GM12891 (cell line): Measurements from ENCODE around the gene MAST2.

Source experiments
- POLR2A ChIP-seq: IDR thresholded peaks from 2 replicates; pipeline ENCODE4 v1.6.1; 2011; ENCODE audit warnings: low read depth, low read length, control low read depth
- POLR2AphosphoS5 ChIP-seq: IDR thresholded peaks from 2 replicates; pipeline ENCODE4 v1.6.1; 2011; ENCODE audit warnings: low read depth, low read length, control low read depth
- POU2F2 ChIP-seq: IDR thresholded peaks from 2 replicates; pipeline ENCODE4 v1.6.1; 2011; ENCODE audit warnings: low read depth, mild to moderate bottlenecking, control low read depth, low read length, moderate library complexity
- SPI1 ChIP-seq: IDR thresholded peaks from 2 replicates; pipeline ENCODE4 v1.6.1; 2011; ENCODE audit warnings: low read depth, low read length, control low read depth
- TAF1 ChIP-seq: IDR thresholded peaks from 2 replicates; pipeline ENCODE4 v1.6.1; 2011; ENCODE audit warnings: low read depth, low read length, control low read depth

GRCh38 chr1:45890078-45890477, 86.7 kb downstream of the MAST2 start:
- TF ChIP-seq TAF1: no peak
- no peak for TF ChIP-seq POLR2A
- no peak for TF ChIP-seq POU2F2
- TF ChIP-seq POLR2AphosphoS5: no peak
- TF ChIP-seq SPI1: no peak
